B cell (primary cell): ENCODE data around the gene EXOSC10. TPM values are rescaled to one million over a fixed set of nuclear protein-coding genes. Genes with fewer than 3 reads are reported as not detected.

Source experiments
- ATAC-seq: fragments of 200-7000 bp; cut with Tn5 transposase; one replicate; pipeline ENCODE4 v1.10.0; 2021; ENCODE audit warnings: low read depth, mild to moderate bottlenecking, moderate number of reproducible peaks, moderate library complexity
- CTCF ChIA-PET: fragments of 350-600 bp; sonication (Branson Sonifier 250); formaldehyde crosslinking; loops from one replicate; lab custom pipeline; 2021; ENCODE audit warnings: antibody characterized with exemption, inconsistent platforms; lab: Charles Lee
- POLR2A ChIA-PET: fragments of 350-600 bp; sonication (Branson Sonifier 250); formaldehyde crosslinking; loops from one replicate; lab custom pipeline; 2021; ENCODE audit warnings: antibody characterized with exemption; lab: Charles Lee
- DNase-seq: peaks from one replicate; pipeline ENCODE4 v3.0.0; 2013
- H2AFZ ChIP-seq: 2 replicates; pipeline ENCODE4 v1.6.1; 2012; ENCODE audit warnings: mild to moderate bottlenecking, low read depth, low read length; ENCODE audit not compliant: insufficient read depth, poor library complexity, severe bottlenecking
- H3K27ac ChIP-seq, 2 donors: 1 replicate in 1 of 2; 2 replicates in 1 of 2; pipeline ENCODE4 v1.5.1; 2012 to 2013; ENCODE audit warnings: low read length in 2 of 2, mild to moderate bottlenecking in 2 of 2, moderate library complexity in 1 of 2
- H3K27me3 ChIP-seq, 4 experiments: fragments of 200-600 bp in 1 of 4; sonication (generic) in 1 of 4; replicated peaks in 1 of 4; 1 replicate in 2 of 4; 2 replicates in 2 of 4; pipeline versions ENCODE4 v1.6.1 to v1.7.0; 2013 to 2016; ENCODE audit warnings: low read length in 3 of 4, mild to moderate bottlenecking in 2 of 4, mixed read lengths in 1 of 4, moderate library complexity in 1 of 4; ENCODE audit not compliant: insufficient read depth in 4 of 4, control insufficient read depth in 3 of 4; ENCODE audit errors: control extremely low read depth in 1 of 4
- H3K36me3 ChIP-seq, 2 experiments: replicated peaks in 1 of 2; 1 replicate in 1 of 2; 2 replicates in 1 of 2; pipeline versions ENCODE4 v1.6.1 to v1.7.1; 2013; ENCODE audit warnings: low read length in 1 of 2; ENCODE audit not compliant: insufficient read depth in 2 of 2, control insufficient read depth in 1 of 2; ENCODE audit errors: control extremely low read depth in 1 of 2, extremely low read depth in 1 of 2
- H3K4me1 ChIP-seq, 2 donors: fragments of 200-600 bp in 1 of 2; sonication (generic) in 1 of 2; 1 replicate in 1 of 2; 2 replicates in 1 of 2; pipeline versions ENCODE4 v1.5.1 to v1.6.1; 2013 to 2017; ENCODE audit warnings: low read length in 2 of 2; ENCODE audit not compliant: control insufficient read depth in 2 of 2, insufficient read depth in 2 of 2
- H3K4me2 ChIP-seq: replicated peaks from 2 replicates; pipeline ENCODE3; 2012; ENCODE audit warnings: mild to moderate bottlenecking, low read depth, low read length; ENCODE audit not compliant: poor library complexity, severe bottlenecking
- H3K4me3 ChIP-seq, 5 experiments: fragments of 200-600 bp in 1 of 5; sonication (generic) in 1 of 5; 1 replicate in 3 of 5; 2 replicates in 2 of 5; pipeline versions ENCODE4 v1.5.1 to v1.7.0; 2011 to 2016; ENCODE audit warnings: low read length in 4 of 5, mild to moderate bottlenecking in 4 of 5, low read depth in 2 of 5, control low read depth in 1 of 5, moderate library complexity in 1 of 5; ENCODE audit not compliant: insufficient read depth in 1 of 5; ENCODE audit errors: control extremely low read depth in 1 of 5, extremely low read depth in 1 of 5
- H3K79me2 ChIP-seq: fragments of 200-600 bp; sonication (generic); one replicate; pipeline ENCODE4 v1.6.0; 2016; ENCODE audit warnings: low read length; ENCODE audit not compliant: control insufficient read depth, insufficient read depth
- H3K9ac ChIP-seq: fragments of 200-600 bp; sonication (generic); 2 replicates; pipeline ENCODE4 v1.6.1; 2017; ENCODE audit warnings: mild to moderate bottlenecking, low read length, moderate library complexity
- H3K9me3 ChIP-seq, 3 donors: one replicate each; pipeline versions ENCODE4 v1.6.1 to v1.7.1; 2013; ENCODE audit warnings: low read length in 2 of 3; ENCODE audit not compliant: control insufficient read depth in 2 of 3, insufficient read depth in 1 of 3; ENCODE audit errors: control extremely low read depth in 1 of 3
- H4K20me1 ChIP-seq: 2 replicates; pipeline ENCODE4 v1.6.0; 2012; ENCODE audit warnings: mild to moderate bottlenecking, low read length; ENCODE audit not compliant: insufficient read depth, control insufficient read depth, poor library complexity, severe bottlenecking
- H3K27ac Mint-ChIP-seq: one replicate; pipeline ENCODE4 v1.8.0; 2021; ENCODE audit warnings: mixed read lengths
- H3K27me3 Mint-ChIP-seq: one replicate; pipeline ENCODE4 v1.8.0; 2021; ENCODE audit warnings: mixed read lengths
- H3K4me1 Mint-ChIP-seq: one replicate; pipeline ENCODE4 v1.8.0; 2021; ENCODE audit warnings: mixed read lengths
- H3K4me3 Mint-ChIP-seq: one replicate; pipeline ENCODE4 v1.8.0; 2021; ENCODE audit warnings: mixed read lengths
- H3K9me3 Mint-ChIP-seq: one replicate; pipeline ENCODE4 v1.8.0; 2022; ENCODE audit warnings: mixed read lengths; ENCODE audit not compliant: insufficient read depth
- CTCF ChIP-seq: fragments of 200-600 bp; IDR thresholded peaks from one replicate; pipeline ENCODE4 v1.8.0; 2022; ENCODE audit warnings: antibody characterized with exemption, mild to moderate bottlenecking
- EZH2 ChIP-seq: IDR thresholded peaks from 2 replicates; pipeline ENCODE4 v1.6.1; 2012; ENCODE audit warnings: borderline replicate concordance, low read depth, mild to moderate bottlenecking, moderate library complexity, low read length; ENCODE audit not compliant: insufficient read depth, poor library complexity, severe bottlenecking
- WGBS: methylation state at CpG from one replicate; pipeline ENCODE4 v1.1.5; 2013; ENCODE audit warnings: missing lambda C conversion rate; ENCODE audit not compliant: insufficient coverage; 5-methylcytosine and 5-hydroxymethylcytosine counted together
- intact Hi-C: fragments of 100-400 bp; cut with micrococcal nuclease; formaldehyde crosslinking; loops from one replicate; pipeline ENCODE4 v1.10.0; 2022
- polyA plus RNA-seq: library from polyadenylated mRNA; depleted of rRNA; stranded (reverse); fragments of >200 nt; gene quantifications from 2 replicates; pipeline ENCODE4 v1.2.3, GENCODE V29; 2012
- total RNA-seq, 2 donors: library from RNA; stranded (reverse); fragments of 120-200 nt in 1 of 2; gene quantifications; 1 replicate in 1 of 2; 2 replicates in 1 of 2; pipeline versions ENCODE4 v1.2.3 to v1.2.4, GENCODE V29; 2013 to 2022

Gene EXOSC10
- total and polyA plus RNA-seq, 2 donors (not counting 1 experiment from before 2014, with no cell fraction given) = 83.4 to 119 TPM

GRCh38 chr1:11042995-11043874 is 56.4 kb downstream of the EXOSC10 start:
- ATAC-seq = no peak

More at GRCh38 chr1:11042995-11043874, 56.4 kb downstream of the EXOSC10 start:
- Histone ChIP-seq H4K20me1 (no peaks in the 10 kb centered on the region), H3K4me1 (no peaks in the 10 kb centered on the region), H3K27ac (no peak overlapping the region), H2AFZ (no peak overlapping the region), H3K9ac (no peak overlapping the region), H3K79me2 (no peaks in the 10 kb centered on the region), H3K4me2 (no peak overlapping the region), H3K36me3 (no peaks in the 10 kb centered on the region), H3K27me3 (peaks cover 0 to 9% (median 2%) of the 10 kb centered on the region in 4 experiments), H3K9me3 (no peaks in the 10 kb centered on the region), H3K4me3 (no peak overlapping the region)
- no peak for DNase-seq
- intact Hi-C loops = no loop called here
- H3K4me1 Mint-ChIP-seq = no peaks in the 10 kb centered on the region
- ChIA-PET POLR2A (no interaction called here), CTCF (no interaction called here)
- WGBS = 85% methylated on average over 15 of the region's 19 CpGs
- H3K27me3 Mint-ChIP-seq = no peaks in the 10 kb centered on the region
- no peak overlapping the region for H3K27ac Mint-ChIP-seq
- no peak overlapping the region for H3K4me3 Mint-ChIP-seq
- TF ChIP-seq CTCF (no peak), EZH2 (no peak)
- no peaks in the 10 kb centered on the region for H3K9me3 Mint-ChIP-seq
